GM19099 (cell line): ENCODE results near the gene TNP1.

Experiments used
- POLR2A ChIP-seq: IDR thresholded peaks from 3 replicates; pipeline ENCODE4 v1.6.1; 2011; ENCODE audit warnings: low read depth; ENCODE audit not compliant: insufficient read length; ENCODE audit errors: extremely low read depth

The TNP1 gene

GRCh38 chr2:216880509-216881184 is 20.8 kb upstream of the TNP1 start:
- TF ChIP-seq POLR2A = no peak

- TF ChIP-seq POLR2A = no peak
Observed at GRCh38 chr2:216879727-216880508, 20.1 kb upstream of the TNP1 start.

DNA sequence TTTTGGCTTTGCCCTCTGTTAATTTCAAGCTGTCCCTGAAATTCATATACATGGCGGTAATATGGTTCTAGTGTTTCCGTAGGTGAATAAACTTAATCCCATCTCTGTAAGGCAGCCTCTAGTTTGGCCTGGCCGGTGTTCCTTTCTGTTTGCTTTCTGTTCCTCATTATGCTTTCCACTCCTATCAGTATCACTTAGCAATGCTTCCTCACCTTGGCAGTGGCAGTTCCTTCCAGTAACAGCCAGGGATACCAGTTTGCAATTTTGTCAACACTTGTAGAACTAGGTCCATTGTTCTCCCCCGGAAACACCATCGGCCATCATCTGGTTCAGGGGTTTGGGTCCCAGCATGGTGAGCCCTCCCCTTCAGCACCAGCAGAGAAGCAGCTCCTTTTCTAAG is 18.2 kb upstream of the TNP1 start:
- no peak for TF ChIP-seq POLR2A

DNA sequence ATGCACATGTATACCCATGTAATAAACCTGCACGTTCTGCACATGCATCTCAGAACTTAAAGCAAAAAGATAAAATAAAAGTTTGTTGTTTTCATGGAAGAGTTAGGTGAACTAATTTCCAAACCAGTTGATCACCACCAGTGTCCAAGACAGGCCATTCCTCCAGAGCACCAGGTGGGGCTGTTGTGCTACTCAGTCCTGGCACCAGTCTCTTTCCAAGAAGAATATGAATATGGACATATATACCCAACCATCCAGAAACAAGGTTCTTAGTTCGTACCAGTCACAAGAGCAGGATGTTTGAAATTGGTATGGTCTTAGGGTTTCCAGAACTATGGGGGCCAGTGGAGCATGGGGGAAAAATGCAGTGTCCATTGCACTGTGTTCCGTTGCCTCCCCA is 17.2 kb upstream of the TNP1 start:
- TF ChIP-seq POLR2A = no peak

- no peak for TF ChIP-seq POLR2A
Observed at GRCh38 chr2:216875862-216876261, 16.0 kb upstream of the TNP1 start.

DNA sequence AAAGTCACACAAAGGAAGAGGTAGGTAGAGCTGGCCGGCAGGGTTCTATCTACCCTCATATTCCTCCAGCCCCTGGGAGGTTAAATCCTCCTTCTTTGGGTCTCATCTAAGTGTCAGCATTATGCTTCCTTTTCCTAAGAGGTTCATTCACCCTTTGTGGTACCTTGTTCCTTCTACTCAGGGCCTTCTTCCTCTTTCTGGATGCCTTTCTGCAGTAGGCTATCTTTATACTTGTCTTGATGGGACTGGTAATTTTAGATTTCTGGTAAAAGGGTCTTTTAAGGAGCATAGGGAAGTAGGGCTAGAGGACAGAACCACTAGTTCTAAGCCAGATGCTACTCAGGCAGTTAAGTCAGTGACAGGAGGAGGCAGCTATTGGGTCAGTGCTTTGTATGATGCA is 13.7 kb upstream of the TNP1 start:
- TF ChIP-seq POLR2A = no peak

GRCh38 chr2:216872624-216873023 is 12.8 kb upstream of the TNP1 start:
- TF ChIP-seq POLR2A = no peak

GRCh38 chr2:216872040-216872439 is 12.2 kb upstream of the TNP1 start:
- no peak for TF ChIP-seq POLR2A

GRCh38 chr2:216871333-216871934 is 11.6 kb upstream of the TNP1 start:
- TF ChIP-seq POLR2A = no peak

DNA sequence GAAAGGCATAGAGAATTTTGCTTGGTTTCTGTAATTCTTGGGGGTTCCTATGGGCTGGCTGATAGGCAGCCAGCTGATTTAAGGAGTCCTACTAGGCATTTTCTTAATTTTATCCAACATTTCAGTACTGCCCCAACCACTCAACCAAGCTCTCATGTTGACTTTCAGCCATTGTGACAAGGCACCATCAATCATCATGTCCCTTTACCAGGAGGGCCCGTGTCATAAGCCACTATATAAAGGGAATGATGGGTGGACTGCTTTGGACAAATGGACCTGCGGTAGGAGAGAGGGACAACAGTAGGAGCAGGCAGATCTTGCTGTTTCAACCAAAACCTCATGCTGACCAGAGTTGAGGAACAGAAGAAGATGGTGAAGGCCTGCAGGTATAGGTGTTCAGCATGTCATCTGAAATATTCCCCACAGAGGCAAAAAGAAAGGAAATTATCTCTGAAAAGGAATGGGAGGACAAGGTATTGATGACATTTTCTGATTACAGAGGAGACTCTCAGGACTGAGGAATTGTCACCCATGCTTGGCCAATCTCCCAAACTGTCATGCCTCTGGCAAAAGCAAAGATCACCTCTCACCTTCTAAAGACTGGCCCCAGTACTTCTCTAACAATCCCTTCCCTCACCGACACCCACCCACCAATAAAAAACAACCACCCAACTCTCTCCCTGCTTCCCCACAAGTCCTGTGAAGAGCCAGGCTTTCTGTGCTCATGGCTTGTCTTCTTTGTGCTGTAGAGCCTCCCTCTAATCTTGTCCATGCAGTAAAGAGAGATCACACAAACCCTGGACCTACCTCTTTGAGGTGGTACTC is 10.9 kb upstream of the TNP1 start:
- TF ChIP-seq POLR2A = no peak

GRCh38 chr2:216866515-216867095 is 6.7 kb upstream of the TNP1 start:
- TF ChIP-seq POLR2A = no peak

- no peak for TF ChIP-seq POLR2A
Observed at GRCh38 chr2:216865658-216866057, 5.8 kb upstream of the TNP1 start.

DNA sequence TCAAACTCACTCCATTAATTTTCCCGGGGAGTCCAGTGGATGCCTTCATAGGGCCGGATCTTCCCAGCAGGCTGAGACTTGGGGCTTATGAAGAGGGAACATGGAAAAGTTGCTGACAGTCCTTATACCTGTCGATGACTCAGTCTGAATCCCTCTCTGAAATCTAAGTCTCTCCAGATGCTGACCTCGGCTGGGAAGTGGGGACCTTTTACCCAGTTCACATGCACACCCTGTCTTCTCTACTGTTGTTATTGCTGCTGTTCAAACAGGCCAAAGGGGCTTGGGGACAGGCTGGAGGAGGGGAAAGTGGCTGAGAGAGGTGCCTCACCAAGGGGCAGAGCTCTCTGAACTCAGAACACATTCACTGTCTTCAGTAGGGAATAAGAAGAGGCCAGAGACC is 4.1 kb upstream of the TNP1 start:
- TF ChIP-seq POLR2A = no peak

- TF ChIP-seq POLR2A = no peak
Observed at GRCh38 chr2:216862628-216863398, 2.9 kb upstream of the TNP1 start.

- no peak for TF ChIP-seq POLR2A
Observed at GRCh38 chr2:216860426-216861137, 718 bp upstream of the TNP1 start.
